ENCODE results near the gene NPBWR2.

The NPBWR2 gene

DNA sequence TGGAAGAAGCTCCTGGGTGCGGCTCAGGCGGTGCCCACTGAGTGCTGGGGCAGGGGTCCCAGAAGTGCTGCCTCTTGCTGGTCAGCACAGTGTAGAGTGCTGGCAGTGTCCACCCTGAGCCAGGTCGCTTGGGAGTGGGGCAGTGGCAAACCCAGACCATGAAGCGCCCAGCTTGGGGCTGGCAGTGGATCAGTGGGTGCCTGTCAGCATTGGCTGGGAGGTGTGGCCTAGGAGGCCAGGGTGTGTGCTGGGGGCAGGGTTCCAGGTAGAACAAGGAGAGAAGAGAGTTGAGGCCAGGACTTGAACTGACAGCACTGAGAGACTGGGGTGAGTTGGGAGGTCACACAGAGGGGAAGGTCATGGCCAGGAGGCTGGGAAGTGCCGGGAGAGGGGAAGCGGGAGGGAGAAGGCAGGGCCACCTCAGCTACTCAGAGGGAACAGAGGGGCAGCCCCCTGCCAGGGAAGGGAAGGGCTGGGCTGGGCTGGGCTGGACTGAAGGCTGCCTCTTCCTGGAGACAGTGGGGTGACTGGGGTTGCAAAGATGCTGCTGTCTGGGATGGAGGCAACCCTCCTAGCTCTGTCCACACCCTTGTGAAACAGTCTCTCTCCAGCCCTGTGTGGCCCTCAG is 40.2 kb downstream of the NPBWR2 start:
- no peak overlapping the region for H3K4me3 ChIP-seq (ENCODE audit: low read length)
- DNase-seq (ENCODE audit: low read depth): no peak
- no peak for TF ChIP-seq CTCF (conservative IDR thresholded peaks at IDR 0.05; ENCODE audit: low read depth, low read length)

DNA sequence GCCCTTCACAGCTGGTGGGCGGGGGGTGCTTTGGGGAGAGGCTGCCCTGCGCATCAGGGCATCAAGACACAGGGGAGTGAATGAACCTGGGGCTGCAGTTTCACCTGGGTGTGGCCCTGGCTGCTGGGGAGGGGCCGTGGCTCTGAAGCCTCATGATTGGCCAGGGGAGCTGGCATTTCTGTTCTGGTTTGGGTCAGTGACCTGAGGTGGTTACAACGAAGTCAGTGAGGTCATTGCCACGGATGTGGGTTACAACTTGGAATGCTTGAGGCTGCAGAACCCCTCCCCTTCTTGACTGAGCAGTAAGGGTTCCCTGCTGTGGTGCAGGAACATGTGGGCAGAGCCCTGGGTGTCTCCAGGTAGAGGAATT is 41.4 kb downstream of the NPBWR2 start:
- no peak overlapping the region for H3K4me3 ChIP-seq (ENCODE audit: low read length)
- DNase-seq (ENCODE audit: low read depth): no peak
- TF ChIP-seq CTCF (conservative IDR thresholded peaks at IDR 0.05; ENCODE audit: low read depth, low read length): no peak

- no peak overlapping the region for H3K4me3 ChIP-seq (ENCODE audit: low read length)
- no peak for DNase-seq (ENCODE audit: low read depth)
These were observed 42.0 kb downstream of the NPBWR2 start for GRCh38 chr20:64065062-64065973.

GRCh38 chr20:64064145-64064698 is 43.1 kb downstream of the NPBWR2 start:
- H3K4me3 ChIP-seq (ENCODE audit: low read length): peak overlapping the region; percentile 77
- DNase-seq (ENCODE audit: low read depth): no peak
- no peak for TF ChIP-seq CTCF (conservative IDR thresholded peaks at IDR 0.05; ENCODE audit: low read depth, low read length)

More at GRCh38 chr20:64065062-64065973, 42.0 kb downstream of the NPBWR2 start:
- TF ChIP-seq CTCF (conservative IDR thresholded peaks at IDR 0.05; ENCODE audit: low read depth, low read length): no peak

DNA sequence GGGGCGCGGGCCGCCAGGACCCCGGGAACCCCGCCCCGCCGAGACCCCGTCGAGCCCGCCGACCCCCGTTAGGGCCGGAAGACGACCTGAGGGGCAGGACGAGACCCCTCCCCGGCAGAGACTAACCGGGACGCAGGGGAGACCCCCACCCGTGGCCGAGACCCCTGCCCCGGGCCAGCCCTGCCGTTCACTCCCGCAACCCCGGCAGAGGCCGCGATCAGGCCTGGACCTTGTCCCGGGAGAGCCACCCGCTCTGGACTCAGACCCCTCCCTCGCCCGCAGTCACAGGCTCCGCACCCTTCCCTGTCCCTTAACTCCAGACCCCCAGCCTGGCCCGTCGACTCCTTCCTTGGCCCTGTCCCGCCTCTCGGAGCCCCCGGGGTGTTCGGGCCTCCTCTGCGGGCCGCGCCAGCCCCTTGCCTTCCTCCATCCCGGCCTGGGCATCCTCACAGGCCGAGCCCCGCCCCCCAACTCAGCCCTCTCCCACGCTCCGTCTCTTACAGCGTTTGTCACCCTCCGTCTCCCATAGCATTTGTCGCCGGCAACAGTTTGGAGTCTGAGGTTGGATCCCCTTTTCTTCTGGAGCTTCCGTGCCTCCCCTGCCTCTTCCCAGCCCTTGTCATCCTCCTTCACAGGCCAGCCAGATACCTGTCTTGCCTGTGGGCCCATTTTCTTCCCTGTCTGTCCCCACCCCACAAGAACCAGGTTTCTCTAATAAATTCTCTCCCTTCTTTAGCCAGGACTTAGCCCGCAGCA is 43.8 kb downstream of the NPBWR2 start:
- TF ChIP-seq CTCF (conservative IDR thresholded peaks at IDR 0.05; ENCODE audit: low read depth, low read length): no peak
- no peak for DNase-seq (ENCODE audit: low read depth)
- H3K4me3 ChIP-seq (ENCODE audit: low read length): peak overlapping the region; percentile 77

DNA sequence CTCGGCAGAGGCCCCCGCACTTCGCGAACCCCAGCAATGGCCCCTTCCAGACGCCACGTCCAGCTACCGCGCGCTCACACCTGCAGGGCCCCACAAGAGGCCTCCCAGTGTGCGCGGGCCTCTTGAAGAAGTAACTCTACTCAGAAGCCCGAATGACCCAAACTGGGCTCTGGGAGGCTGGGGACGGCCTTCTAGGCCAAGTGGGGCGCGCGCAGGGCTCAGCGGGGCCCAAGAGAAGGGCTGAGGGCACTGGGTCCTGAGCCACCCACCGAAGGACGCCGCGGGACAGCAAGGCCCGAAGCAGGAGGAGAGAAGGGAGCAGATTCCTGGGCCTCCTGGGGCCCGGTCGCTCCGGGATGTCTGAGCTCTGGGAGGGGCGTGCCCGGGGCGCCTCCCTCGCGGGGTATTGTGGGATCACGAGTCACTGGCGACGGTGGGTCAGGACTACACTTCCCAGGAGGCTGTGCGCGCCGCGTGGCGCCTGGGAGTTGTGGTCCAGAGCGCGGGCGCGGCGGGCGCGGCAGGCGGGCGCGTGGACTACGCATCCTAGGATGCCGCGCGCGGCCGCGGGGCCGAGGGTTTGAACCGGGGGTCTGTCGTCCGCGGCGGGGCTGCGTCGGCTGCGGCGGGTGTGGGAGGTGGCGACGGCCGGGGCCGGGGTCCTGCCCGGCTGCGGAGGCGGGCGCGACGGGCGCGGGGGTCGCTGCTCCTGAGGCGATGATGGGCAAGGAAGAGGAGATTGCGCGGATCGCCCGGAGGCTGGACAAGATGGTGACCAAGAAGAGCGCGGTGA is 44.6 kb downstream of the NPBWR2 start, which contains the start of gene TCEA2:
Gene TCEA2, plus strand, starts transcription at position 603 of the 793 bp plus-strand sequence. Its CDS starts 115 bp downstream, at position 718.
- H3K4me3 ChIP-seq (ENCODE audit: low read length): peak within 1 kb of the TSS; percentile 77
- TF ChIP-seq CTCF (conservative IDR thresholded peaks at IDR 0.05; ENCODE audit: low read depth, low read length): no peak
- peak; percentile 84 for DNase-seq (ENCODE audit: low read depth)
